CMK (cell line): ENCODE measurements around the gene SOX2.

Experiments
- DNase-seq: peaks from one replicate; pipeline ENCODE4 v3.0.0-alpha.2; 2010; ENCODE audit warnings: low read depth

Gene SOX2

DNA sequence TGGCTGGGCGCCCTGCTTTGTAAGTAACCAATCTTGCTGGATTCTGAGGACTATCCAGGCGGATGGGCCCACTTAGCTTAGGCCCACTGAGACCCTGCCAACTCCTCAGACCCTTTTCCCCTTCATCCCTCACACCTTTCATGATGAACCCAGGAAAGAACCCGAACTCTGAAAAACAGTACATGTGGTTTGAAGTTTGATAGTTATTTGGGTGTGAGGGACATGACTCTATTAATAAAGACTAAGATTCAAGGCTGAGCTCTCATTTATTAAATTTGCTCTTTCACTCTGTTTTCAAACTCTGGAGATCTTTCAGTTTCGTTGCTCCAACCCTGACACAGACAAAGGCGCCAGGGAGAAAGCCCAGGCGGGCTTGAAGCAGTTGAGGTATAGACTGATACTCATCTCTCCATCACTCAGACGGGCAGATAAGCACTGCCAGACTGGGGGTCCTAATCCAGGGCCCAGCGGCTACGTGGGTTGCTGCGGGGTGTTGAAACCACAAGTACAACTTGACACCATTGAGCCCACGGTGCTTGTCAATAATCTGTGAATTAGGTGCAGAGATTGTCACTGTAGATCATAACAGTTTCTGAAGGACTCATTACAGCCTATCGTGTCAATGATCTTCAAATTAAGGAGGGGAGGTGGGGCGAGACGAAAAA, 7.2 kb upstream of the SOX2 start:
- DNase-seq: no peak

DNA sequence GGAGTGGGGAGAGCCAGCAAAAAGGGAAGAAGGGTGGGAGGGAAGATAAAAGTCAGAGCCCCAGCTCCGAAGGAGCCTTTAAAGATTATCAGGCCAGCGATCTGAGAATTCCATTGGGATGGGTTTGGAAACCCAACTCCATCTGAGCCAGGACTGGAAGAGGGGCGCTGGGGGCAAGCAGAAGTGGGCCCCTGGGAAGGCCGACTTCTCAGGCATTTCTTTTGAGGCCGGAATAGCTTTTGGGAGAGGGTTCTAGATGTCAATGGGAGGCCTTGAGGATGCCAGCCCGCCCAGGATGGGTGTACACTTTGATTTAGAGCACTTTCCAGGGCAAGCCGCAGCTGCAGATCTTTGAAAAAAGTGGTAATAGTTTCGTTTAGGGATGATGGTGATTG, 6.6 kb upstream of the SOX2 start:
- DNase-seq: no peak

DNA sequence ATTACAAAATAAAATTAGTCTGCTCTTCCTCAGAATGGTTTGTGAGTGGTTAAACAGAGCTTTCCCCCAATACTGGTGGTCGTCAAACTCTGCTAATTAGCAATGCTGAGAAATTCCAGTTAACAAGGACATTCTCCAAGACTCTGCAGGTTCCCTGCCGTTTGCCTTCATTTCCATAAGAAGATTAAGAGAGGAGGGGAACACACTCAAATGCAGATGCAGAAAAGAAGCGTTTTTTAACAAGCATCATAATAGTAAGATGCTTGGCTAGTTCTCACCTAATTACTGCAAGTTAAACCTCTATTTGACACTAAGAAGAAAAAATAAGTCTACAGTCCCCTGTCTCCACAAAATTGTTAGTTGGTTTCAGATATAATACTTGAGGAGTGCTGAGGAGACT, 3.7 kb upstream of the SOX2 start:
- no peak for DNase-seq

DNA sequence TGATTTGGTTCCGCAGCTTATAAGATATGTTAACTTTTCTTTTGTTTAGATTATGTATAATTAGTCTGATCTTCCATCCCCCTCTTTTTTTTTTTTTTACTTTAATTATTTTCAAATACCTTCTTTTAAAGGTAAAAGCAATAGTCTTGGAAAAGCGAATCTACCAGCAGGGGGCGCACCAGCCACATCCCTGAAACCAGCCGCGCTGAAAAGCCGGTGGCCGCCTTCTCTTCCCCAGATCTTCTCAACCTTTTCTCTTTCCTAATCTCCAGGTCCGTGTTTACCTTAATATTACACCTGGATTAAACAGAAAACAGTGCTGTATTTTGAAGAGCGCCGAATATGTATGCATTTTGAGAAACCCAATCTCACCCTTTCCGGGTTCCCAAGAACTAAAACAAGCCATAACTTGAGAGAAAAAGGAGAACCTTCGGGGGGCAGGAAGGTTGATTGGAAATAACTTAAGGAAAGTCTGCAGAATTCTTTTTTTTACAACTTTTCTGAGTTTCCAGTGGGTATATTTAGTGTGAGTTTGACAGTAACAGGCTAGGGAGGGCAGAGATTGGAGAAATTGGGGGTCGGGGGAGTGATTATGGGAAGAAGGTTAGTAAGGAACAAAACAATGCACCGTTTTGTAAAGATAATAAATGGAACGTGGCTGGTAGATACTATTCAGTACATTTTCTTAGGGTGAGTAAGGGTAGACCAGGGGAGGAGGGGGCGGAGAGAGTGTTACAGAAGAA, 2.0 kb upstream of the SOX2 start:
- no peak for DNase-seq

DNA sequence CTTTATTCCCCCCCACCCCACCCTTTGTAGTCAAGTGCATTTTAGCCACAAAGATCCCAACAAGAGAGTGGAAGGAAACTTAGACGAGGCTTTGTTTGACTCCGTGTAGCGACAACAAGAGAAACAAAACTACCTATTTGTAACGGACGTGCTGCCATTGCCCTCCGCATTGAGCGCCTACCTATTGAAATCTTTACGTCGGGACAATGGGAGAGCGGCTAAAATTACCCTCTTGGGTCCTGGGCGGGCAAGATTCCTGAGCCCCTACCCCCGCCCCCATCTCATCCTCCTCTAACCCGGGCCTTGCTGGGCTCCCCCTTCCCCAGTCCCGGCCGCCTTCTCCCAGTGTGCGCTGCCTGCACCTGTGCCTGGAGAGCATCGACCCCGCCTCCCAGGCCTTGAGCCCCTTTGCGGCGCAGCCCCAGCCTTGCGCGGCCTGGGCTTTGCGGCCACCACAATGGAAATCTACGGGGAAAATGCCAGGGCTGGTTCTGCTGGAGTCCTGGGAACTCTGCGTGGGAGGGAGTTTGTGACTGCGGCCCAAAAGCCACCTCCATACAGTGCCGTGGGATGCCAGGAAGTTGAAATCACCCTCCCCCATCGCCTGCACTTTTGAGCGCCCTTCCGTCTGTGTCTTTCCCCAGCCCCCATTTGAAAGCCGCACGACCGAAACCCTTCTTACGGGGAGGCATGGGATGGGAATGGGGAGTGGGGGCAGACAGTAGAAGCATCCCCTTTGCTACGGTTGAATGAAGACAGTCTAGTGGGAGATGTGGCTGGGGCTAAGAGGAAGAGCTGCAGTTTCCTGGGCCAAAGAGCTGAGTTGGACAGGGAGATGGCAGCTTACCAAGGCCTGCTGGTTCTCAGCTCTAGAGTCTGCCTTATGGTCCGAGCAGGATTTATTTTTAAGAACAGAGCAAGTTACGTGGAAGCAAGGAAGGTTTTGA, 1.1 kb upstream of the SOX2 start:
- DNase-seq: no peak

DNA sequence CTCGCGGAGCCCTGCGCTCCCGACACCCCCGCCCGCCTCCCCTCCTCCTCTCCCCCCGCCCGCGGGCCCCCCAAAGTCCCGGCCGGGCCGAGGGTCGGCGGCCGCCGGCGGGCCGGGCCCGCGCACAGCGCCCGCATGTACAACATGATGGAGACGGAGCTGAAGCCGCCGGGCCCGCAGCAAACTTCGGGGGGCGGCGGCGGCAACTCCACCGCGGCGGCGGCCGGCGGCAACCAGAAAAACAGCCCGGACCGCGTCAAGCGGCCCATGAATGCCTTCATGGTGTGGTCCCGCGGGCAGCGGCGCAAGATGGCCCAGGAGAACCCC, 464 bp downstream of the SOX2 start:
- DNase-seq: no peak

DNA sequence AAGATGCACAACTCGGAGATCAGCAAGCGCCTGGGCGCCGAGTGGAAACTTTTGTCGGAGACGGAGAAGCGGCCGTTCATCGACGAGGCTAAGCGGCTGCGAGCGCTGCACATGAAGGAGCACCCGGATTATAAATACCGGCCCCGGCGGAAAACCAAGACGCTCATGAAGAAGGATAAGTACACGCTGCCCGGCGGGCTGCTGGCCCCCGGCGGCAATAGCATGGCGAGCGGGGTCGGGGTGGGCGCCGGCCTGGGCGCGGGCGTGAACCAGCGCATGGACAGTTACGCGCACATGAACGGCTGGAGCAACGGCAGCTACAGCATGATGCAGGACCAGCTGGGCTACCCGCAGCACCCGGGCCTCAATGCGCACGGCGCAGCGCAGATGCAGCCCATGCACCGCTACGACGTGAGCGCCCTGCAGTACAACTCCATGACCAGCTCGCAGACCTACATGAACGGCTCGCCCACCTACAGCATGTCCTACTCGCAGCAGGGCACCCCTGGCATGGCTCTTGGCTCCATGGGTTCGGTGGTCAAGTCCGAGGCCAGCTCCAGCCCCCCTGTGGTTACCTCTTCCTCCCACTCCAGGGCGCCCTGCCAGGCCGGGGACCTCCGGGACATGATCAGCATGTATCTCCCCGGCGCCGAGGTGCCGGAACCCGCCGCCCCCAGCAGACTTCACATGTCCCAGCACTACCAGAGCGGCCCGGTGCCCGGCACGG, 991 bp downstream of the SOX2 start:
- DNase-seq: no peak

DNA sequence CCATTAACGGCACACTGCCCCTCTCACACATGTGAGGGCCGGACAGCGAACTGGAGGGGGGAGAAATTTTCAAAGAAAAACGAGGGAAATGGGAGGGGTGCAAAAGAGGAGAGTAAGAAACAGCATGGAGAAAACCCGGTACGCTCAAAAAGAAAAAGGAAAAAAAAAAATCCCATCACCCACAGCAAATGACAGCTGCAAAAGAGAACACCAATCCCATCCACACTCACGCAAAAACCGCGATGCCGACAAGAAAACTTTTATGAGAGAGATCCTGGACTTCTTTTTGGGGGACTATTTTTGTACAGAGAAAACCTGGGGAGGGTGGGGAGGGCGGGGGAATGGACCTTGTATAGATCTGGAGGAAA, 1.5 kb downstream of the SOX2 start:
- DNase-seq: no peak

DNA sequence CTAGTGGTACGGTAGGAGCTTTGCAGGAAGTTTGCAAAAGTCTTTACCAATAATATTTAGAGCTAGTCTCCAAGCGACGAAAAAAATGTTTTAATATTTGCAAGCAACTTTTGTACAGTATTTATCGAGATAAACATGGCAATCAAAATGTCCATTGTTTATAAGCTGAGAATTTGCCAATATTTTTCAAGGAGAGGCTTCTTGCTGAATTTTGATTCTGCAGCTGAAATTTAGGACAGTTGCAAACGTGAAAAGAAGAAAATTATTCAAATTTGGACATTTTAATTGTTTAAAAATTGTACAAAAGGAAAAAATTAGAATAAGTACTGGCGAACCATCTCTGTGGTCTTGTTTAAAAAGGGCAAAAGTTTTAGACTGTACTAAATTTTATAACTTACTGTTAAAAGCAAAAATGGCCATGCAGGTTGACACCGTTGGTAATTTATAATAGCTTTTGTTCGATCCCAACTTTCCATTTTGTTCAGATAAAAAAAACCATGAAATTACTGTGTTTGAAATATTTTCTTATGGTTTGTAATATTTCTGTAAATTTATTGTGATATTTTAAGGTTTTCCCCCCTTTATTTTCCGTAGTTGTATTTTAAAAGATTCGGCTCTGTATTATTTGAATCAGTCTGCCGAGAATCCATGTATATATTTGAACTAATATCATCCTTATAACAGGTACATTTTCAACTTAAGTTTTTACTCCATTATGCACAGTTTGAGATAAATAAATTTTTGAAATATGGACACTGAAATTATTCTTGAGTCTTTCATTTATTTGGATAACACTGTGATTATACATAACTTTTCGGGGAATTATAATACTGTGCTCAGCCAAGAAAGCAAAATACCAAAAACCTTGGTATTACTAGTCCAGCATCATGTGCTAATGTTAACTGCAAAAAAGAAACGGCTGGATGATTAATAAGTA, 2.2 kb downstream of the SOX2 start:
- no peak for DNase-seq

DNA sequence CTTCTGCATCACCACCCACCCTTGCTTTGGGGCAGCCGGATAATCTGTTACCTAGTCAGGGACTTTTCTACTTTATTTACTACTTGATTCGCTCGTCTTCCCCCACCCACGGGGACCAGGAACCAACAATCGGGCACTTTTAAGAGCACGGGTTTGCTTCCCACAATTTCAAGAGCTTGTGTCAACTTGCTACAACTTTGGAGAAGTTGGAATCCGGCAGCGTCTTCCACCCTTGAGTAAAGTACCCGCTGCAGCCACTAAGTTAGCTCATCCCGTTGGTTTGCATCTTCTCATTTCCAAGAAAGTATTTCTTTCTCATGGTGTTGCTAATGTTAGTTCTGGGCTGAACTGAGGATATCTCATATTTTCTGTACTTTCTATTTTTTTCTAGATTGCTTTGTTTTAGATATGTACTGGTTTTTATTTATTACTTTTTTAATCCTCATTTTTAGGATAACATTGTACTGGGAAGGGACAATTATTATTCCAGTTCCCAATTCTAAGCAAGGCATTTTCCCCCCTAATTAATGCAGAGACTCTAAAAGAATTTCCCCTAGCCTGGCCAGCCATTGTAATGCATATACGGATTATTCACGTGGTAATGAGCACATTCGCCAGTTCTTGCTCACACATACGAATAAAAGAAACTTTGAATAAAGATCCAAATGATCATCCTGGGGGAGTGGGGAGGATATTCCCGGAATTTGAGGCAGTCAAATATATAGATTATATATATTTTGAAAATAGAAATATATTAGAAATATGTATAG, 4.0 kb downstream of the SOX2 start:
- no peak for DNase-seq

DNA sequence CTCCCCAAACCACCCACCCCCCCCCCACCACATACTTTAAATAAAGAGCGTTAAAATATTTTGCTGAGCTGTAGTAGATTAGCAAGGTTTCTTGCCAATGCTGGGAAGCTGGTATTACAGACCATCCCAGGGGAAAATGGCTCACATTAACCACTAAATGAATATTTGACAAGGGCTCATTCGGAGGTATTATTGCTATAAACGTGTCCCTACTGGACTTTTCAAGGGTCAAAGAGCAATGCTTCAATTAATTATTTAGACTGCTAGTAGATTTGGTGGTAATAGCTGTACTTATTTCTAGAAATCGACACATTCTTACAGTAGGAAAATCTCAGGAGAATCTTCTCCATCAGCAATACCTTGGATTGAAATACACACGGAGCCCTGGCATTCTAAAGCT, 5.2 kb downstream of the SOX2 start:
- no peak for DNase-seq

DNA sequence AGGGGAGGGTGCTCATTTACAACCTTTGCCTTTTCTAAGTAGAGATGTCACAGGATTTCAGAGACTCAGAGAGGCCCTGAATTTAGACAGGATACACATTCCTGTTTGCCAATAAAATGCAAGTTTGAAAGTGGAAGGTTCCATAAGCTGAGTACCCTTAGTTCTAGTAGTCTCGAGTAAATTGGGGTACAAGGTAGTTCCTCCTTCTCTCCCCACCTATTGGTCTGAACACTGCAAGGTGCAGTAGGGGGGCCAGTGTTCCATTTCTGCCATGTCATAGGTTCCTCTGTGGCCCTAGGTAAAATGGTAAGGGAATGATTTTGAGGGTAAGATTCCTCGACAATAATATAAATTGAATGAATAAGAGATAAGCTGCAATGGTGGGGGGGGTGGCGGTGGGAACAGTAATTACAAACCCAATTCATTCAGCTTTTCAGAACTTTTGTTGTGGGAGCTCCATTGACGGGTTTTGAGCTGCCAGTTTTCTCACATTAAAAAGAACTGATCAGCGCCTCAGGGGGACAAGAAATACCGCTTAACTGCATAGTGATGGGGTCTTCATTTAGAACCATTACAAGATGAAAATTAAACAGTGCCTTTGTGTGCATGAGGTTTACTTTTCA, 5.9 kb downstream of the SOX2 start:
- no peak for DNase-seq

DNA sequence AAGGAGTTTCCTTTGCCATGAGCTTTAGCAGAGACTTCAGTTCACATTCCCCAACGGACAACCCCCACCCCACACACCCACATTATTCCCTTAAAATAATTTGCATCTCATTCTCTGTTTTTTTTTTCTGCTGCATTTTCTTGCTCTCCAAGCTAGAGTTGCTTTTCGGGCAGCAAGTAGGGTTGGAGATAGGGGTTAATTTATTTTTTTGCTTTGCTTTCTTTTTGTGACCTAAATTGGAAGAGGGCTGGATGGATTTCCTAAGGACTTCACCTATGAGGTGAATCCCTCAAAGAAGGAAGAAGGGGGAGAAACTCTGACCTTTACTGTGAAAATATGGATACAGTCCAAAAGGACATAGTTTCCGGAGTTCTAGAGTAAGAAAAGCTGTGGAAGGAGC, 6.6 kb downstream of the SOX2 start:
- no peak for DNase-seq

DNA sequence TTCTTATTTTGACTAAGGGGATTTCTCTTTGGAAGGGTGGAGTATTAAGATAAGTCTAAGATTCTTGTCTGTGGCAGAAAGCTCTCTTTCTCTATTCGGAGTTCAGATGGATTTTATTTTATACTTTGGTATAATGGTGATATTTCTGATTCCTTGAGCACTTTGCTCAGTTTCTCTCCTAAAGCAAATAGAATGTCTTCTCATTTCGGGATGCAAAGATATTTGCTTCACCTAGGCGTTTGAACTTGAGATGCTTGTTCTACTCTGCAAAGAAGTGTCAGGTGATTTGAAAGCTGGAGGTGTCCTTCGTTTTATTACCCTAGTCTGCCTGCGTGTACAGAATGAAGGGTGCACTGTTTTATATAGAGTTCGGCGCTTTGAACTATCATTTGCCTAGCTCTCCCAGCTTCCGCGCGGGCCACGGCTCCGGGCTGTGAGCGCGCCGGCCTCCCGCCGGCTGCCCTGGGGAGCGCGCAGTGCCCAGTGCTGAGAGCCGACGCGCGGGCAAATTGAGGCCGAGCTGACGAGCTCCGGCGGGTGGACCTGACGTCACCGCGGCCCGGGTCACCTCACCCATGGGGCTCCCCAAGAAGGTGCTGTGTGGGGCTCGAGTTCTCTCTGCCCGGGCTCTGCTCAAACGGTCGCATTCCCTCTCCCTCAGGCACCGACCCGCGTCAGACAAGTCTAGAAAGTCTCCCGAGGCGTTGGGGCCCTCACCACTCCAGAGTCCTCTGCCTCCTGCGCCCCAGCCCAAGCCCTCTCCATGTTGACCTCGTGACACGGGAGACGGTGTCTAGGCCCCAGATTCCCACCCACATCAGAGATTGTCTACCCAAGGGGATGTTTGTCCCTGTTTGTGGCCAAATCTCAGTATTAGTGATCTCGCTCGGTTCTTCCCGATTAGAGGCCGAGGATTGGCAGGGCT, 7.5 kb downstream of the SOX2 start:
- no peak for DNase-seq

DNA sequence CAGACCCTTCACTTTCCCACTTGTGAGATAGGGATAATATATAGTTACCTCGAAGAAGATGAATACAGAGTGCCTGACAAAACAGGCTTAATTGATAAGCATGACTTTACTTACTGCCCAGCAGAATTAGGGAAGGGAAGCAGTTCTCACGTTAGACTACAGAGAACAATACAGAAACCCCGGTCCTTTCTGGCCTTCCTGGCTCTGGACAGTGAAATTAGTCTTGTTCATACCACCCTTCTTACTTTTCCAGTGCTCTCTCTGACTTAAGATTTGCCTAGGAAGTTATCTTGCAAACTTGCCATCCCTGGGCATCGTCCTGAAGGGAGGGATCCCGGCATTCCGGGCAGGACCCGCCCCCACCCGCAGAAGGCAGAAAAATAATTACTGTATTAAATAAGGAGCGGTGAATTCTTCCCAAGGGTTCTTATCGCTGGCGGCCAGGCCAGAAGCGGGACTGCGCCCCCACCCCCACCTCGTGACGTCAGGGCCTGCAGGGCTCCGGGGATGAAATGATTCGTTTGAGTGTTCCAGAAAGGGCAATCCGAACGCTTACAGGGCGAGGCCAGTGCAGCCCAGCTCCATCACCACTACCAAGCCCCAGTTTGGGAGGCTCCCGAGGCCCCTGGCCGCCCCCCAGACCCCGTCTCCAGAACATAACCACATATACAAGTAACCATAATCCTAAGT, 8.4 kb downstream of the SOX2 start:
- DNase-seq: no peak

DNA sequence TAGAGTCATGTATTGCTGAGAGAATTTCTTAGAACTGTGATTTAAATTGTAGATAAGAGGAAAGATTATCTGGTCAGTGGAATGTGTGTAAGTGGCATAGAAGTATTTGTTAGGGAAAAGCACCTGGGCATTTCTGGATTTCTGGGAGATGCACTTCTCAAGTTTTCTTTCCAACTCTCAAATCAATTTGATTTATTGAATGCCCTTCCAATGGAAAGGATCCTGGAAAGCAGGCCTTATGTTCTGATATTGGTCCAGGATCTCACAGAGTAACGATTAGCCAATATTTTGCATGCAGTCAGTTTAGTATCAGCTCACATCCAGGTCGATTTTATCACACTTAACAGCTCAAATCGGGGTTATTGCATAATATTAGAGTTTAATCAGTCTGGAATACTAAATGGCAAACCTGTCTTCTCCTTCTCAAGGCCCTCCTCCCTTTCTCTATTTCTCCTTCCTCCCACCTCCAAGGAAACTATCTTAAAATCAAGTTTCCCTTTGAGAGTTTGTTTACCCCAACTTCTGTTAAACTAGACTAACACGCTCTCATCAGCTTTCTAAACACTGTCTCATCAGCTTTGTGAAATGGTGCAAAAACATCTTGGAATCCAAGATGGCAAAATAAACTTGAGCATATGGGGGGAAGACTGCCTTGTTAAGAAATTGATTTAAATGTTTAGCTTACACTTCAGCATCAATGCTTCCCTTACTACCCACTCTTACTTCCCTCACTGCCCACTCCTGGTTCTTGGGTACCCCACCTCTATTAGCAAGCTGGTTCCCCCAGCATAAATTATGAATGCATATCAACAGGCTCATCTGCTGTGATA, 9.5 kb downstream of the SOX2 start:
- DNase-seq: no peak

DNA sequence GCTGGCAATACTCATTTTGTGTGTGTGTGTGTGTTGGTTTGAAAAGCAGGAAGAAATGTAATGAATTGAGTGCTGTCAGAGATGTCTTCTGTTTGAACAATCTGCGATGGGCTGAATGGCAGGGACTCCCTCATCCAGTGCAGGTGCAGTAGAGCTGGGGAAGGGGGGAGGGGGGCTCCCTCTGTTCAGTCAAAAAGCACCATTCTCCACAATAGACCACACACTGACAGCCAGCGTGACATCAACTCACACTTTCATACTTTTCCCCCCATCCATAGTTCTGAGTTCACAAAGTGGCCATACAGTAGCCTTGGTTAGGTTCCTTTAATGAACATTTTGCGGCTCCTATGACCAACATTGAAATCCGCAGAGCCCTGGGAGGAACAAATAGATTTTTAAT, 10.4 kb downstream of the SOX2 start:
- DNase-seq: no peak
